ENCODE results near the gene RDH5.

Gene RDH5

GRCh38 chr12:55720071-55720564 is at the start of gene RDH5:
RDH5 (plus strand) TSS chr12:55720393; CDS start chr12:55721185, 792 bp downstream.
- DNase-seq, result peak; percentile 61

DNA sequence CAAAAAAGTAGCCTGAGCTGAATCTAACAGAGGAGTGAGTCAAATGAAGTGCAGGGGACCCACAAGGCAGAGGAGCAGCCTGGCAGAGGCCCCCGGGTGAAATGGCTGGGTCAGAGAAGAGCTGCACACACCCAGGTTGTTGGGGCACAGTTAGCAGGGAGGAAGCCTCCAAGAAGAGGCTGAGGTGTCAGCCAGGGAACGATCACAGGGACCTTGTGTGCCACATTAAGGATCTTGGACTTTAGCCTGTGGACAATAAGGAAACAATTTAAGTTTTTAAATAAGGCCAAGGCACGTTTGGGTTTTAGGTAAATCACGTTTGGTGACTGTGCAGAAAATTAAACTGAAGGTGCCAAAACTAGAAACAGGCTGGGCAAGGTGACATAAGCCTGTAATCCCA is 48.4 kb upstream of the RDH5 start:
- DNase-seq, result no peak

DNA sequence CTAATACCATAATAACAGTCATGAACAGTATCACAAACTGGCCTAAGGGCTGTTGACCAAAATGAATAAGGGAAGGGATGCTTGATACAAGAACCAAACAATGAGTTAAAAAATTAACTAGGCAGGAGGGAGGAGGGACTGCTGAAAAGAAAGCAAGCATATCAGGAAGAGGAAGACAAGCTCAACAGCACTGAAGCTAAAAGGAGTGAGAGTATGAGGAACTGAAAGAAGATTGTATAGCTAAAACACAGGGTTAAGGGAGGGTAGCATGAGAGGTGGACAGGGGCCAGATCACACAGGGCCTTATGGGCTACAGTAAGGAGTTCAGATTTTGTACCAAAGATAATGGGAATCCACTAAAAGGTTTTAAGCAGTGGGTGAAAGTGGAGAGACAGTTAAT is 46.6 kb upstream of the RDH5 start:
- no peak for DNase-seq

GRCh38 chr12:55675666-55676065 is 44.5 kb upstream of the RDH5 start:
- DNase-seq, result no peak

- no peak for DNase-seq
These were observed 43.5 kb upstream of the RDH5 start for GRCh38 chr12:55676707-55677106.

- DNase-seq, result no peak
These were observed 40.5 kb upstream of the RDH5 start for GRCh38 chr12:55679691-55680090.

DNA sequence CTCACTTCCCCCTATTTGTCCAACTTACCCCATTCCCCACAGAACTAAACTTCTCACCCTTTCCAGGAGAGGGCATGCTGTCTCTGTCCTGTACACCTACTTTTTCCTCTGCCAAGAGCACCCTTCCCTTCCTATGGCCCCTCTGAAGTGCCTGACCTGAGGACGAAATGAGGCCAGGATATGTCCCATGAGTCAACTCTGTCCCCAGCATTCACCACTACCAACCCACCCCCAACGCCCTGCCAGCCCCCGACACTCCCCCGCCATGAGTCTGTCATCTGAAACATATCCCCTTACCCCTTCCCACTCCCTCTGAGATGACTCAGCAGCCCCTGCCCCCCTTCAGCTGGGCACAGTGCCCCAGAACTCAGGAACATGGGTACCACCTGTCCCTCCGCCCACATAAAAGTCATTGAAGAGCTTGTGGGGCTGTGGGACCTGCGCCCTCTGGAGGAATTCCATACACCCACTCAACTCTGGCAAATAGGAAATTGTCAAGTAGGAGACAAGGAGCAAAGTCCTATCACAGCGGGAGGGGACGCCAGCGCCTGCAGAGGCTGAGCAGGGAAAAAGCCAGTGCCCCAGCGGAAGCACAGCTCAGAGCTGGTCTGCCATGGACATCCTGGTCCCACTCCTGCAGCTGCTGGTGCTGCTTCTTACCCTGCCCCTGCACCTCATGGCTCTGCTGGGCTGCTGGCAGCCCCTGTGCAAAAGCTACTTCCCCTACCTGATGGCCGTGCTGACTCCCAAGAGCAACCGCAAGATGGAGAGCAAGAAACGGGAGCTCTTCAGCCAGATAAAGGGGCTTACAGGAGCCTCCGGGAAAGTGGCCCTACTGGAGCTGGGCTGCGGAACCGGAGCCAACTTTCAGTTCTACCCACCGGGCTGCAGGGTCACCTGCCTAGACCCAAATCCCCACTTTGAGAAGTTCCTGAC is 38.8 kb upstream of the RDH5 start:
- peak; percentile 56 for DNase-seq

GRCh38 chr12:55682087-55682796 is 38.0 kb upstream of the RDH5 start:
- DNase-seq, result no peak

DNA sequence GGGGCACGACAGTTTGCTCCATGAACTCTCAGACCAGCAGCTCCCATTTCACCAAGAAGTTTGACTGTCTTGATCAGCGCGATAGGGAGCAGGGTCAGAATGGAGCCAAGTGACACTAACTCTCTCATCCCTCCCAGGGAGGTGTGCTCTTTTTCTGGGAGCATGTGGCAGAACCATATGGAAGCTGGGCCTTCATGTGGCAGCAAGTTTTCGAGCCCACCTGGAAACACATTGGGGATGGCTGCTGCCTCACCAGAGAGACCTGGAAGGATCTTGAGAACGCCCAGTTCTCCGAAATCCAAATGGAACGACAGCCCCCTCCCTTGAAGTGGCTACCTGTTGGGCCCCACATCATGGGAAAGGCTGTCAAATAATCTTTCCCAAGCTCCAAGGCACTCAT is 36.5 kb upstream of the RDH5 start:
- no peak for DNase-seq

DNA sequence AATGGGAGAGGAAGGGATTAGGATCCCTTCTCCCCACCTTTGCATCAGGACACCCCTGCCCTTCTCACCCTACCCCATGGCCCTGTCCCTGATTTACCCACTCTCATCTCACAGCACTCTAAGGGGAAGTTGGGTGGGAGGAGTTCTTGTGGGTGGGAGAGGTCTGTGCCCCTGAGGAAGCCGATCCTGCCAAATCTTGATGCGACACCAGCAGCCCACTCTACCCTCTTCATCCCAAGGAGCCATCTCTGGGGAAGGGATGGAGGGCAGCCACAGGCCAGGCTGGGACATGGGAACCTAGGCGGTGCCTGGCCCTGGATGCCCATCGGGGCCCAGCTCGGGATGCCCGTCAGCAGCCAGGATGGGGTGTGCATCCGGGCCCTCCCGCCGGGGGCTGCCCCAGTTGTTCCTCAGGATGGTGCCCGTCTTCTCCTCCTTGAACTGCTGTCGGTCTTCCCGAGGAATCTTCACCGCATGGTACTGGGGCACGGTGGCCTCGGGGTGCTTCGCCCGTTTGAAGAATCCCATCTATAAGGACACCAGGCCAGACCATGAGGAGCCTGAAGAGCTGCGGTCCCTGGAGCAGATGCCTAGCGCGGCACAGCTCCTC is 35.3 kb upstream of the RDH5 start:
- no peak for DNase-seq

DNA sequence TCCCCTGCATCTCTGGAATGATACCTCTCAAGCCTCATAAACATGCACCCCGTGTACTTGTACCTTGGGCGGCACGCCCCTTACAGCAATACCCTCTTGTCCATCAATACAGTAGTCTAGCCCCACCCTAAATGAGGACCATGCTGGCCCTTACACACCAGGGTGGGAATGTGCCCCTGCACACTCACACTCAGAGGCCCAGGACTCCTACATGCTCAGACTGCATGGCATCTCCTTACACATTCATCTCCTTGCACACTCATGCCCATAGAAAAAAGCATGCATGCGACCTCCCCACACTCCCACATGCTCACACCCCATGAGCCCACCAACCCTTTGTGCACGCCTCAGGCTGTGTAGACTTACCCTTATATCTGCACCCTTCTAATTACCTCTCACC is 34.5 kb upstream of the RDH5 start:
- DNase-seq, result no peak

- DNase-seq, result no peak
These were observed 33.7 kb upstream of the RDH5 start for GRCh38 chr12:55686366-55687010.

DNA sequence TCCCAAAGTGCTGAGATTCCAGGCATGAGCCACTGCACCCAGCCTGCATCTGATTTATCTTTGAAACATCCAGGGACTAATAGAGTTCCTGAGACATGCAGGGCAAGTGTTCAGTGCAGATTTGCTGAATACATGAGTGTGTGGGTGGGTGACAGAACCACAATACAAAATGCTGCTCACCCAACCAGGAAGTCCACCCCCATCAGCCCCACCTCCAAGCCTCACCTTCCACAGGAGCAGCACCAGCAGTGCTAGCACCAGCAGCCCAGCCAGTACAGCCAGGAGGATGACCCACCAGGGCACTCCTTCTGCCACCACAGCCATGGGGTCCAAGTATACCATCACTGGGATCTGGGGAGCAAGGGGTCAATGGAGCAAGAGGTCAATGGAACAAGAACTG is 32.4 kb upstream of the RDH5 start:
- no peak for DNase-seq

DNA sequence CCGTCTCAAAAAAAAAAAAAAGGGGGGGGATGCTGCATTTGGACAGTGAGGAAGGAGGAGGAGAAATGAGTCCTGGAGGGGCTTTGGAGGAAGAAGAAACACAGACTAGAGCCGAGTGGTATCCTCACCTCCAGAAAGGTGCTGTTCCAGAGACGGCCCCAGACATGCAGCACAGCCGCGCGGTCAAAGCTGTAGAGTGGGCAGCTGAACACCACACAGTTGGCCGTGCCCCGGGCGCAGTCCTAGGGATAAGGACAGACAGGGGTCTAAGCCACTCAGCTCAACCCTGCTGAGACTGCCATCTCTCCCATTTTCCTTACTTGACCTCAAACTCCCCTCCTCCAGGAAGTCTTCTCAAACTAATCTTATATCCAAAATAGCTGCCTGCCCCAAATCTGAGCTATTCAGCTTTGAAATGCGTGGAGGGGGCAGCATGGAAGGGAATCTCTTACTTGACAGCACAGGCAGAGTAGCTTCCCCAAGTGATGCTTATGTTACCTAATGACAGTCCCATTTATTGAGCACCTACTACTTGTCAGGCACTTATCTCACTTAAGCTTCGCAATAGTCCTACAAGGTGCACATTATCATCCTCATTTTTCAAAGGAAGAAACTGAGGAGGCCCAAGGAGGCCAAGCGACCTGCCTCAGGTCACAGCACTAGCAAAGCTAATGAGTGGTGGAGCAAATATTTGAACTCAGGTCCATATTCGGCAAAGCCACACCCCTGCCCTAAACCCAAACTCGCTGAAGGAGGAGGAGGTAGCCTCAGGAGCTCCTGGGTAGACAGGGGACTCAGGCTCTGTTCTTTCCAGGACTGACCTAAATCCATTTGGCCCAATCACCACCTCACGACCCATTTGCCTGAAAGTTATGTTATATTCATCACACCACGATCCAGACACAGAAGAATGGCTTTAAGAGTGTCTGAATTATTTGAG is 31.2 kb upstream of the RDH5 start:
- DNase-seq, result no peak

DNA sequence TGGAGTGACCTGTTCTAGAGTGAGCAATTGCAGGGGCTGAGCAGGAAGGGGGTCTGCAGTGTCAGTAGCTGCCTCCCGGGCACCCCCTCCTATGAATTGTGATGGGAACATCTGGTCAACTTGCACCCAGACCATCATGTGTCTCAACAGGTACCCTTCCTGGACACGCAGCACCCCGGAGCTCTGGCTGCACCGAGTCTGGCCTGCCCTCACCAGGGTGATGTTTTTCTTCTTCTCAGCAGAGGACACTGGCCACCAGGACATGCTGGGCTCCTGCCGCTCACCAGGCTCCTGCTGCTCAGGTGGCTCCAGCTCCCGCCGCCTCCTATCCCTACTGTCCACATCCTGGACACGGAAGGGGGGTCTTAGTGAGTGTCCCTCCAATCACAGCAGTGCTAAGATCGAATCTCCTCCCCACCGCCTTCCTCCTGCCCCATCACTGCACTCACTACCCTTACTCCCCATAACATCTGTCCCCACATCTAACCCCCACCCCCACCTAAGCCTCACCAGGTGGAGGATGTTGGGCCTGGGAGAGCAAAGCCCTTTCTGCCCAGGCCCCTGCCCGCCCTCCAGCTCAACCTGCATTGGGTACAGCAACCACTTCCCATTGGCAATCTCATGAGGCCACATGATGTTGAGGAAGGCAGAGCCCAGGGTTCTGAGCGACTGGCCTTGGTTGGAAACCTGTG is 27.4 kb upstream of the RDH5 start:
- DNase-seq, result no peak

DNA sequence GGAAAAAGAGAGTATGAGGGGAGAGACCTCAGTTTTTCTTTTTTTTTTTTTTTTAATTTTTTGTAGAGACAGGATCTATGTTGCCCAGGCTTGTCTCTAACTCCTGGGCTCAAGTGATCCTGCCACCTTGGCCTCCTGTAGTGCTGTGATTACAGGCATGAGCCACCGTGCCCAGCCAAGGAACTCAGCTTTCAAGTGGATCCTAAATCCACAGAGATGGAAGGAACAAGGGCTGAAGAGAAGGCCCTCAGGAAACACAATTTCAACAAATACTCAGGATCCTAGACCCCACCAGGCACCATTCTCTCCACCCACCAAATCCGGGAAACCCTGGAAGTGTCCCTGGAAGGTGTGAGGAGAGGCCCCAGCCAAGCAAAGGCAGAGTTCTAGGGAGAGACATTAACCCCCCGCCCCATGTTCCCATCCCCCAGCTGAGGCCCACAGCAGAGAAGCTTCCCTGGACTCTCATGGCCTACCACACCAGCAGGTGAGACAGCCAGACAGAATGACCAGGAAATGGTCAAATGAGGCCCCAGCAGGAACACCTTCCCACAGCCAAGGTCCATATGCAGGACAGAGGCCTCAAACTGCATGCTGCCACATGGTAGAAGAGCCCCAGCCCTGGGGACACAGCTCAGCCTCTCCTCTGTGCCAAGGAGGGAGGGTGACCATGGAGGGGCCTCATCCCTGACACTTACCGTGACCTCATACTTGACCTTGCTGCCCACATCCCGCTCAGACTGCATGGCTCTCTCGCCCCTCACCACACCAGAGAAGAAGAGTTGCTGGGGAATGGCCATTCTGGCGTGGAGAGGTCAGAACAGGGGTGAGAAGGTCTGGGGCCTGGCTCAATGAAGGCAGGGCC is 26.6 kb upstream of the RDH5 start:
- no peak for DNase-seq

DNA sequence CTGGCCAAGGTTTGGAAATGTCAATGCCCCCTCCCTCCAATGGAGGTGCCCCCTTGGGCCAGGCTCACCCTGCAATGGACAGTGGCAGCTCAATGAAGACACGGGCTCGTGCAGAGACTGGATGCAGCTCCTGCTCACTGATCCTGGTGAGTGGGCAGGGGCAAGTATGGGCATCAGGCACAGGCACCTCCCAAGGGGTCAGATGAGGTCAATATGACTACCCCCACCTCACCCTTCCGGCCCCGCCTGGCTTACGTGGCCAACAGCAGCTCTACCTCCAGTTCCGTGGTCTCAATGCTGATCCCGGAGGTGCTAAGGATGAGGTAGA is 26.0 kb upstream of the RDH5 start:
- no peak for DNase-seq

DNA sequence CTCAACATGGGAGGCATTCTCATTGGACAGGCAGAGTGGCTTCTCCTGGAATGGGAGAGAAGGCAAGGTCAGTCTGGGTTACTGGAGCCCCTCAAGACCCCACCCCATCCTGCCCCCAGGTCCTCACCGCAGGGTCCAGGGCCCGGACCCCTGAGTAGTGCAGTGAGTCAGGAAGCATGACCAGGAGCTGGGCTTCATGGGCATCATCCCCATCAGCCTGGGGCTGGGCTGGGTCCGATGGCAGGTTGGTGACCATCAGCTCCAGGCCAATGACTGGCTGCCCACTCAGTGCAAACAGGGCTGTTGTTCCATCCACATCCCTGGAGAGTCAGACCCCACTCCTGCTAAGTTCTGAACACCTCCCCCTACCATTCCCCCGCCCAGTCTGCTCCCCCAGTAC is 25.5 kb upstream of the RDH5 start:
- no peak for DNase-seq

DNA sequence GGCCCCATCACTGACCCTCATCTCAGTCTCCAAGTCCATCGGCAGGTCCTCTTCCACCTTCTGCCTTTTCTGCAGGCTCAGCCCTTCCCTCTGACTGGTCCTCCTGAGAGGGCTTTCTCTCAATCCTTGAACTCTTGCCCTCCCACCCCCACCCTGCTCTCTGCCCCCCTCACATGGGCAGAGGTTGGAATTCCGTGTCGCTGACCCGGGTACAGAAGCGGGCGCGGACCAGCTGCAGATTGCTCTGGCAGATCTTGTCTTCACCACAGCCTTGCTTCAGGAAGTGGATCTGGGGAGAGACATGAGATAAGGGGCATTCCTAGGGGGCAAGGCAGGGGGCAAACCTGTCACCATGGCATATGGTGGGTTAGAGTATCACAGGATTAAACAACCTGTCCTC is 24.8 kb upstream of the RDH5 start:
- no peak for DNase-seq

DNA sequence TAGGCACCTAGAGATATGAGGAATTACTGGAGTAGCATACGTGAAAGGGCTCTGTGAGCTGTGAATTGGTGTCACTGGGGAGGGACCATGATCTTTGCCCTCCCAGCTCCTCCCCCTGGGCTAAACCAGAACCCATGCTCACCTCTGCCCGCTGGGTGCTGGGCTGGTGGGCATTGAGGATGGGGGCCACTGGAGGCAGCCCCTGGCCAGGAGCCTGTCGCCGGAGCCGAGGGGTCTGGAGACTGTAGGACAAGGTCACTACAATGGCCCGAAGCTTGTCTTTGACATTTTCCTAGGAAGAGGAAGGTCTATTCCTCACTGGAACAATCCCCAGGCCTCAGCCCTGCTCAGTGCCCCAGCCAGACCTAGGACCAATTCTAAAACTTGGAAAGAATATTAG is 24.1 kb upstream of the RDH5 start:
- no peak for DNase-seq

Measured in fibroblast of skin of right quadriceps (primary cell).